GM08714 (cell line): Measurements from ENCODE around the gene RTL1.

Experiments
- H3K4me3 ChIP-seq: fragments of 200-500 bp; sonication (Bioruptor generic); 2 replicates; pipeline ENCODE4 v1.5.1; 2014; ENCODE audit warnings: mild to moderate bottlenecking, low read length, inconsistent platforms
- ZNF274 ChIP-seq: IDR thresholded peaks from 2 replicates; pipeline ENCODE4 v1.6.1; 2012; ENCODE audit warnings: mild to moderate bottlenecking, low read depth, low read length

Gene RTL1

DNA sequence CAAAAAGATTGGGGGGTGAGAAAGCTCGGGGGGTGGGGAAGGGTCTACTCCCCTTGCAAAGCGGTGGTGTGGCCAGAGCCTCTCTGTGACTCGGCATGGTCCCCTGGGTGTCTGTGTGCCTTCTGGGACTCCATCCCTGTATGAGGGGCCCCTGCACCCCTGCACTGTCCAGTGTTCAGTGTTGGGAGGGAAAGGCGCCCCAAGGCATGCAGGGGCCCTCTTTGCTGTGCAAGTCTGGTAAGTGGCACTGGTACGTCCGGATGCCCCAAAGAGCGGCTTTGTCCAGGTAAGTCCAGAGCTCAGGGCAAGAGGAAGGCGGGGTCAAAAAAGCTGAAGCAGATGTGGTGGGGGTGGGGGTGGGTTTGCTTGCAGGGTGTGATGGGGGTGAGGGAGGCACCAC, 23.7 kb downstream of the RTL1 start:
- TF ChIP-seq ZNF274 = no peak
- H3K4me3 ChIP-seq = no peak overlapping the region

DNA sequence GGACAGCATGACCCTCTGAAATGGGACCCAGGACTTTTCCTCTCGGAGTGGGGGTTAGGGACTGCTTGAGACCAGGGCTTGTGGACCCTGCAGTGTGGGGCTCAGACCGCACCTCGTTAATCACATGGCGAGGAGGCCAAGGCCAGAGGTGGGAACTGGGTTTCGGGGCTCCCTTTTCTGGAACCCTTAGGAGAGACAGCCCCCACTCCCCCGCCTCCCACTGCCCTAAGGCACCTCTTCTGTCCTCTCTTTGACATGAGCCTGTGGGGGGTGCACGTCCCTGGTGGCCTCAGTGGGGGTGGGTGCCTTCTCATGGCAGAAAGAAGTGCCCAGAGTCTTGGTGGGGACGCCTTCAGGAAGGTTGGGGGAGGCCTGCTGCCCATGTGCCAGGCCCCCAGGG, 24.3 kb downstream of the RTL1 start:
- H3K4me3 ChIP-seq = no peak overlapping the region
- TF ChIP-seq ZNF274 = no peak

DNA sequence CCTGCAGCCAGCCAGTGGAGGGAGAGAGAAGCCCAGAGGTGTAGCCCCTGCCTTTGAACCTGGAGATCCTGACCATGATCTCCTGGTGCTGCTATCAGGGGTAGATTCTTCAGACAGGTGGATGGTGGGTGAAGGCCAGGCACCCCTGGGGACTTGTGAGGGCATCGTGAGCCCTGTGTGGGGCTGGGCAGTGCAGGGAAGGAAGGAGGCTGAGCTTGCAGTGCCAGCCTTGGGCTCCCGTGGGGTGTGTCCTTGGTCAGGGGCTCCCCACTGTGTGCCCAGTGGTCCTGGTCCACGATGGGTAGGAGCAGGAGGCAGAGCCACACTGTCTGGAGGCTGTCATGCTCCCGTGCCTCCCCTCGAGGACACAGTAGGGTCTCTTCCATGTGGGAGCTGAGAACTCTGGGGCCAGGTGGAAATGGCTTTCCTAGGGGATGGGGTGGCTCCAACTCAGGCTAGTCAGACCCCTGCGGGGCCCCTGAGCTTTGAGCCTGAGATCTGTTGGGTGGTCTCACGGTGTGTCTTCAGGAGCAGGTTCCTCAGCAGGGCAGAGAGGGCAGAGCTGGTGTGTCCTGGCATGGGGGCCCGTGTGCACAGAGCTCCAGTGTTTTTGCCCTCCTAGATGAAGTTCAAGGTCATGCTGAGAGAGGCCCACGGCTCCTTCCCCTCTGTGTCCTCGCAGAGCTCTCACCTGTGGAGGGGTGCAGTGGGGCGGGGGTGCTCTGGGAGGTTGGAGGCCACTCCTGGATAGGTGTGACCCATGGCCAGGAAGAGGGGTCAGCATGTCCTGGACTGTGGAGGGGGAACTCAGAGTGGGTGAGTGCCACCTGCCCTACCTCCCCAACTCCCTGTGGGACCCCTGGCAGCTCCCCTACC, 25.0 kb downstream of the RTL1 start:
- no peak for TF ChIP-seq ZNF274

DNA sequence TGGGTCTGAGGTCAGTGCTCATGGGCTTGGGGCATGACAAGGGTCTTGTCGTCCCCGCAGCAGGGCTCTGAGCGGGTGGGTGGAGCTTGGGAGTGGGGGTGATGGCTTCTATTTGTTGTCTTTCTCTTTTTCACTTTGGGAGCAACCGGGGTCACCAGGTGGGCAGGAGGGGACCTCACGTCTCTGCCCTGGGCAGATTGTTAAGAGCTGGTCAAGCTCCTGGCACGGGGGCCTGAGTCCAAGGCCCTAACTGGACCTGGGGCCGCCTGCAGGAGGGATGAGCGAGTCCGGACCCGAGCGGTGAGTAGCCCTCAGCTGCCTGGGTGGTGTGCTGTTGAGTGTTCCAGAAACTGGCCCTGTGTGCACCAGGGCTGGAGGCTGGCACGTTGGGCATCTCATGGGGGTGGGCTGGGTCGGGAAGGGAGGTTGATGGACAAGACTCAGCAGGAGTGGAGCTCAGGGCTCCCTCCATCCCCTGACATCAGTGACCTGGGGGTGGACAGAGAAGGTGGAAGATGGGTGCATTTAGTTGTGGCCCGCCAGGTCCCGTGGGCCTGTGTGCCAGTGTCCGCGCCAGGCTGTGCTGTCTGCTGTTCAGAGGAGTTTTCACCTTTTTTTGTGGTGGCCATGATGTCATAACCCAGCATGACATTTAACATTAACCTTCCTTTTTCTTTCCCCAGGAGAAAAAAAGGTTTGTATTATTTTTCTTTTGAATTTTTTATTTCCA, 27.5 kb downstream of the RTL1 start:
- no peak for TF ChIP-seq ZNF274
- no peak overlapping the region for H3K4me3 ChIP-seq

More for the DNA sequence above, 25.0 kb downstream of the RTL1 start:
- H3K4me3 ChIP-seq = no peak overlapping the region

DNA sequence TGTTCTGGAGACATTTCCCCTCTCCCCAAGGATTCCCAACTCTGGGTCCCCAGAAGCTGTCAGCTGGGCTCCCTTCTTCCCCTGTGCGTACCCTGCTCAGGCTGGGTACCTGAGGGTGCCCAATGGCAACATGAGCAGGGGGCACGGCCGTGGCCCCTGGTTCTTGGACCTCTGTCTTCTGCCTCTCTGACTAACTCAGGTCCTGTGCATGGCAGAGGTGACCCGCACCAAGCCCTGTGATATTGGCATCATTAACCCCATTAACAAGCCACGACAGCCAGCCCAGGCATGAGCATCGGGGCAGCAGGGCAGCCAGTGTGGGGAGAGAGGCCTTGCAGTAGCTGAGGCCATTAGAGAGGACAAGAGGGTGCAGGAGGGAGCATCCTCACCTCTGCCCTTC, 28.4 kb downstream of the RTL1 start:
- no peak overlapping the region for H3K4me3 ChIP-seq
- TF ChIP-seq ZNF274 = no peak

DNA sequence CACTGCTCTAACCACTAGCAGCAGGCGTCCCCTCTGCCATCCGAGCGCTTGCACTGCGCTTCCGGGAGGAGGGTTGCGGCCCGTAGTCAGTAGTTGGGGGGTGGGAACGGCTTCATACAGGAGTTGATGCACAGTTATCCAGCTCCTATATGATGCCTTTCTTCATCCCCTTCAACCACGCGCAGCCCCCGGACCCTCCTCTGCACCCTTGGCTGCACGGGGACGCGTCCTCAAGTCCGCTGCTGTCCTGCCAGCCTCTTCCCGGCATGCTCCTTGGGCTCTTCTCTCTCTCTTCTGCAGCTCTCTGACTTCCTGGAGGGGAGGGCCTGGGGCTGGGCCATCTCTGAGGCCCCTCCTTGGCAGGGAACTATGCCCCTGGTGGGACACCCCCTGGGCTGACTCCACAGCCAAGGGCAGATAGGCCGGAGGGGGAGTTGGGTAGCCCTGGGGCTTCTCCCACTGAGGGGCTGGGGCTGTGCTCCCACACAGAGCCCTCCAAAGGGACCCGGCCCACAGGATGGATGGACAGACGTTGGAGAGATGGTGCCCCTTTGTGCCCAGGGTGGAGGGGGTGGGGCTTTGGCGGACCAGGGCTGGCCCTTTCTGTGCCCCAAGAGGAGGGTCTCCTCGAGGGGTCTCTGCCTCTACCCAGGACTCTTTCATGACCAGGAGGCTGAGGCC, 29.0 kb downstream of the RTL1 start:
- TF ChIP-seq ZNF274 = no peak
- no peak overlapping the region for H3K4me3 ChIP-seq

DNA sequence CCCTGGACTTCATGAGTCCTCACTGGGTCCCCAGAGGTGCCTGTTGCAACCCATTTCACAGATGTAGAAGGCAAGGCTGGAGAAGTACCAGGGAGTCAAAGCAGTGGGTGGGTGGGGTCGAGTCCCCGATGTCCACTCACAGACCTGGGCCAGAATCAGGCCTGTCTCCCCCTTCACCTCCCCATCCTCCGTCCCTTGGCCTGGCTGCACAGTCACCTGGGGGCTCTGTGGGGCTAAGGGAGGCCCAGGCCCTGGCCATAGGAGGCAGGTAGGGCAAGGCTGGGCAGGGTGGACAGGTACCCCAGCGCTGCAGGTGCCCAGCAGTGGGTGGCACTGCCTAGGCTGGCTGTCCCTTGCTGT, 29.5 kb downstream of the RTL1 start:
- no peak overlapping the region for H3K4me3 ChIP-seq
- no peak for TF ChIP-seq ZNF274

DNA sequence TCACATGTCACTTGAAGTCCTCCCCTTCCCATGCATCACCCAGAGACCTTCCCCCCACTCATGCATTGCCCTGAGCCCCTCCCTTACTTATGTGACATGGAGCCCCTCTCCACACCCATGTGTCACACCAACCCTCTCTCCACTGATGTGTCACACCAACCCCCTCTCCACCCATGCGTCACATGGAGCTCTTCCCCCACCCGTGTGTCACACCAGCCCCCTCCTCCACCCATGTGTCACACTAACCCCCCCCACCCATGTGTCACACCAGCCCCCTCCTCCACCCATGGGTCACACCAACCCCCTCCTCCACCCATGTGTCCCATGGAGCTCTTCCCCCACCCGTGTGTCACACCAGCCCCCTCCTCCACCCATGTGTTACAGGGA, 30.4 kb downstream of the RTL1 start:
- H3K4me3 ChIP-seq = no peak overlapping the region
- TF ChIP-seq ZNF274 = no peak

DNA sequence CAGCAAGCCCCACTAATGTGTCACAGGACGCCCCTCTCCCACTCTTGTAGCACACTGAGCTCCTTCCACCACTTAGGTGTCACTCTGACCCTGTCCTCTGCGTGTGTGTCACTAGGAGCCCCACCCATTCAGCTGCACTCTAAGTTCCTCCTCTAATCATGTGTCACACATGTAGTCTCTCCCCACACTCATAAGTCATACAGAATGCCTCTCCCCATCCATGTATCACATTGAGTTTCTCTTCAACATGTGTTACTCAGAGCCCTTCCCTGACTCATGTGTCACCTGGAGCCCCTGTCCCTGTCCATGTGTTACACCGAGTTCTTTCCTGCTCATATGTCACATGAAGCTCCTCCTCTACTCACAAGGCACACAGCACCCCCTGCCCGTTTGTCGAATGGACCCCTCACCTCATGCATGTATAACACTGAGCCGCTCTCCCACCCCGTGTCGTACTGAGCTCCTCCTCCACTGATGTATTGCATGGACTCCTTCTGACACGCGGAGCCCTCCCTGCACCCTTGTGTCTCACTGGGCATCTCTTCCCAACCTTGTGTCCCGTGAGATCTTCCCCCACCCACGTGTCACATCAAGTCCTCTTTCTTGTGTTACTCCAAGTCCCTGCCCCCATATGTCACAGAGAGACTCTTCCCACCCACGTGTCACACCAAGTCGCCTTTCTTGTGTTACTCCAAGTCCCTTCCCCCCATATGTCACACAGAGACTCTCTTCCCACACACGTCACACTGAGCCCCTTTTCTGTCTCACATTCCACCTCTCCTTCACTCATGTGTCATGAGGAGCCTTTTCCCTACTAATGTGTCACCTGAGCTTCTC, 31.0 kb downstream of the RTL1 start:
- no peak for TF ChIP-seq ZNF274
- H3K4me3 ChIP-seq = no peak overlapping the region

DNA sequence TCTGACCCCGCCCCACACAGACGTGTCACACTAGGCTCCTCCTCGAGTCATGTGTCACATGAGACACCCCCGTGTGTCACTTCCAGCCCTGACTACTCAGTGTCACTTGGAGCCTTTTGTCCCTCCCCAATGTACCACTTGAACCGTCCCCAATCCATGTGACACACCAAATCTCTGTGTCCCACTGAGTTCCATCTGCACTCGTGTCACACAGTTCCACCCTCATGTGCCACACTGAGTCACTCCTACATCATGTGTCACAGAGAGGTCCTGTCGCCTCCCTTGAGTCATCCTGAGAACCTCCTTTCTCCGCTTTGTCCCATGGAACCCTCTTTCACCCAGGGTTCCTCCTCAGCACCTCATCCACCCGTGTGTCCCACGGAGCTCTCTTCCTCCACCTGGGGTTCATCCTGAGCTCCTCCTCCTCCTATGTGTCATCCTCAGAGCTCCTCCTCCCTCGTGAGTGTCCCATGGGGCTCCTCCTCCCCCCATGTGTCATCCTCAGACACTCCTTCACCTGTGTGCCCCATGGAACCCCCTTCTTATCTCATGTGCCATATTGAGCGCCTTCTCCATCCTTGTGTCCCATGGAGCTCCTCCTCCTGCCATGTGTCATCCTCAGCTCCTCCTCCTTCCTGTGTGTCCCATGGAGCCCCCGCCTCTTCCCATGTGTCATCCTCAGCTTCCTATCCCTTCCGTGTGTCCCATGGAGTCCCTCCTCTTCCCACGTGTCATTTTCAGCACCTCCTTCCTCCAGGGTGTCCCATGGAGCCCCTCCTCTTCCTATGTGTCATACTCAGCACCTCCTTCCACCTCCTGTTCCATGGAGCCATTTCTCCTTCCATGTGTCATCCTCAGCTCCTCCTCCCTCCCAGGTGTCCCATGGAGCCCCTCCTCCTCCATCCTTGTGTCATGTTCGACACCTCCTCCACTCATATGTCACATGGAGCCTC, 32.0 kb downstream of the RTL1 start:
- no peak overlapping the region for H3K4me3 ChIP-seq
- no peak for TF ChIP-seq ZNF274

DNA sequence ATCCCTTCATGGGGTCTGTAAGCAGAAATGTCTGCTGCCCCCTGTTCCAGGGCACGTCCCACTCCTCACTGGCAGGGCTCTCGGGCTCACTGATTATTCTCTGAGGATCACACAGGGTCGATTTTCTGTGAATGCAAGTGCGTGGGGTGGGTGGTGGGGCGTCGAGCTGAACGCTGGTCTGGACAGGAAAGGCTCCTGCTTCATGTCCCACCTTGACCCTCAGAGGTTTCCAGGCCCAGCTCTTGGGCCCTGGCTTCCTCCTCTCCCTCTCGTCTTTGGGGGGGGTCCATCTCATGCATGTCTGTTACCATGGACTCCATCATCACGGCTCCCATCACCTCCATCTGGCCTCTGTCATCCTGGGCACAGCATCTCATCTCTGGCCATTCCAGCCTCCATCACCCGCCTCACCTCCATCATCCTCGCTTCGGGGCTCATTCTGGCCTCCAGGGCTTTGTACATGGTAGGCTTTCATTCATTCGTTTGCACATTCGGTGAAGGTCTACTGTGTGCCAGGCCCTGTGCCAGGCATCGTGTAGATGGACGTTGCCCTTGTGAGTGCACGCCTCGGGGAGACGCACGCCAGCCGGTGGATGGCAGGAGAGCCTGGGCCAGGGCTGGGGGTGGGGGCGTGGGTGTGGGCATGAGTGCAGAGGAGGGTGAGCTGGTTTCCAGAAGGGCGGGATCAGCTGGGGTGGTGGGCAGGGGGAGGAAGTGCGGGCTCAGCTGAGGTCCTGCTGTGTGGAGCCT, 34.7 kb downstream of the RTL1 start:
- no peak for TF ChIP-seq ZNF274
- no peak overlapping the region for H3K4me3 ChIP-seq

DNA sequence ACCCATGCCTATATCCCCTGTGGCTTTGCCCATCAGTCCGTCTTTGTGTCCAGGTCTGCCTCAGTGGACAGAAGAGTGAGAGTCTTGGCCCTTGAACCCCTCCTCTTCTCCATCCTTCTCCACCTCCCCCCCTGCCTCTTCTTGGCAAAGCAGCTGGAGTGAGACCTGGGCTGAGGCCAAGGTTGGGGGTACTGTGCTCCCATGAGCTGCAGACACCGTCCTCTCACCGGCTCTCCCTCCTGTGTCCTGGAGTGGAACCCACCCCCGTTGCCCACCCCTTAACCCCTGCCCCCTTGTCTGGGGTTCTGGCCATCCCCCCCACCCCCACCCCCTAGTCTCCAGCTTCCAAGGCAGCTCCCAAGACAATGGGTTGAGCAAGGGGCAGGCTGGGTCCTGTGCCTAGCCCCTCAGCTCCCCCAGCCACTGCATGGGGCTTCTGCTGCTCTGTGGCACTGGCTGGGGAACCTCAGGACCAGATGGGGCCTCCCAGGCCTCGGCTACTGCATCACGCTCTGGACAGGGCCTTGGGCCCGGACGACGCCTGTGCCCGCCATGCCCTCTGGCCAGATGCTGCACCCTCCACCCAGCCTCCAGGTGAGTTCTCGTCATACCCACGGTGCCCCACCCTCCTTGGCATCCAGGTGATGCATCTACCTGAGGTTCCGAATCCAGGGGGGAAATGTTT, 35.7 kb downstream of the RTL1 start:
- no peak for TF ChIP-seq ZNF274
- H3K4me3 ChIP-seq = no peak overlapping the region
